RWPE1 (cell line): ENCODE data around the gene DLGAP3.
"Not testable (repeated sequence)": the region's sequence is repeated elsewhere in the genome, so short reads cannot be mapped to it uniquely, and the experiment has no call there.

ENCODE experiments used
- CTCF ChIA-PET: fragments of 350-600 bp; sonication (Branson Sonifier 250); formaldehyde crosslinking; extraction: SDS; loops from one replicate; lab custom pipeline; 2021; lab: Yijun Ruan, JAX
- POLR2A ChIA-PET: fragments of 400-600 bp; formaldehyde crosslinking; extraction: SDS; loops from one replicate; lab custom pipeline; 2020; ENCODE audit warnings: antibody characterized with exemption; ENCODE audit not compliant: low non-redundant PET; lab: Yijun Ruan, JAX
- DNase-seq: peaks from one replicate; pipeline ENCODE4 v3.0.0; 2012; ENCODE audit warnings: low spot score
- H3K27ac ChIP-seq: fragments of 450-650 bp; 2 replicates; pipeline ENCODE4 v1.5.1; 2017
- TF ChIP-seq, protein P1 (sequence below): fragments of 450-650 bp; conservative IDR thresholded peaks from 2 replicates; pipeline ENCODE4 v1.5.1; 2017; ENCODE audit warnings: low read depth, mild to moderate bottlenecking

Gene DLGAP3

DNA sequence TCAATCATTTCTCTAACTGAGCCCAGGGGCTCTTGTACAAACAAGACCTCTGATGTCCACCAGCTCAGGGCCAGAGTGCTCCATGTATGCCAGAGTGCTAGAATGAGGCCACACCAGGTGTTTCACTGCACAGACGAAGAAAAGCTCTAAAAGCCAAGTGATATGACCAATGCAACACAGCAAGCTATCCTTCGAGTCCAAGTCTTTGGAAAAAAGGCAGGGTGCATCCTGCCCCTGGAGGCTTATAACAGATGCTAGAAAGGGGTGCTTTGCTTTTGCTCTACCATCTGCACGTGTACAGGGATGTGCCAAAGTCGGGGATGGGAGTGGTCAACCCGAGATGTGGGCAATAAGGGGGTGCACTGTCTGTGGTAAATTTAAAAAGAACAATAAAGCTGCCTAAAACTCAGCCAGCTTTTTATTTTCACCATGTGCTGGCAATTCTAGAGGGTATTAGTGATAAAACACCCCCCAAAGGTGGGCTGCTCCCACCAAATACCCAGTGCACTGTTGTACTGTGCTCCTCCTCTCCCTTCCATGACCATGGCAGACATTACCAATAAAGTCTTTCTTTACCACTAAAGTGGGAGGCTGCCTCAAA is 102.0 kb downstream of the DLGAP3 start:
- ChIA-PET CTCF (no interaction called here), POLR2A (no interaction called here)
- H3K27ac ChIP-seq: no peak overlapping the region
- DNase-seq: no peak
- TF ChIP-seq, protein P1, sequence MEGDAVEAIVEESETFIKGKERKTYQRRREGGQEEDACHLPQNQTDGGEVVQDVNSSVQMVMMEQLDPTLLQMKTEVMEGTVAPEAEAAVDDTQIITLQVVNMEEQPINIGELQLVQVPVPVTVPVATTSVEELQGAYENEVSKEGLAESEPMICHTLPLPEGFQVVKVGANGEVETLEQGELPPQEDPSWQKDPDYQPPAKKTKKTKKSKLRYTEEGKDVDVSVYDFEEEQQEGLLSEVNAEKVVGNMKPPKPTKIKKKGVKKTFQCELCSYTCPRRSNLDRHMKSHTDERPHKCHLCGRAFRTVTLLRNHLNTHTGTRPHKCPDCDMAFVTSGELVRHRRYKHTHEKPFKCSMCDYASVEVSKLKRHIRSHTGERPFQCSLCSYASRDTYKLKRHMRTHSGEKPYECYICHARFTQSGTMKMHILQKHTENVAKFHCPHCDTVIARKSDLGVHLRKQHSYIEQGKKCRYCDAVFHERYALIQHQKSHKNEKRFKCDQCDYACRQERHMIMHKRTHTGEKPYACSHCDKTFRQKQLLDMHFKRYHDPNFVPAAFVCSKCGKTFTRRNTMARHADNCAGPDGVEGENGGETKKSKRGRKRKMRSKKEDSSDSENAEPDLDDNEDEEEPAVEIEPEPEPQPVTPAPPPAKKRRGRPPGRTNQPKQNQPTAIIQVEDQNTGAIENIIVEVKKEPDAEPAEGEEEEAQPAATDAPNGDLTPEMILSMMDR: no peak

DNA sequence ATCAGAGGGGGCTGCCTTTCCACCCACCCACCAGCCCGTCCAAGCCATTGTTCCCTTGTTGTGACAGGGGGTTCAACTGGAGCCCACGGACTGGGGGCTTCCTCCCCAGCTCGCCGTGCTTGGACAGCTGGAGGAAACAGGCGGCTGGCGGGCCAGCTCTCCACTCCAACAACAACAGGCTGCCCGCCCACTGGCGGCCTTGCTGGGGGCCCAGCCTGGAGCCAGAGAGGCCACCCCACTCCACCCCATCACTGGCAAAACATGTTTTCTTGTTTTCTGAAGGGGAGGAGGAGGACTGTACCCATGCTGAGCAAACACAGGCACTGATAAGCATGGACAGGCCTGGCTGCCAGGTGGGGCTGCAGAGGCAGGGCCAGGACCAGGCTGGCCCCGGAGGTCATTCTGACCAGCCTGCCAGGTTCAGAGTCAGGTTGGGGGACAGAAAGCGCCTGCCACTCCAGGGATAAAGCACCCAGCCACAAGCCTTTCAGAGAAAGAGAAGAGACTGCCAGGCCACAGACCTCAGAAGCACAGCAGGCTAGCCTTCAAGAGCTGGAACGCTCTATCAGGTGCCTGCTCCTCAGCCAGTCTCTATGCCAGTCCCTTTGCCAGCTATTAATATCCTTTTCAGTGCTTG is 103.9 kb downstream of the DLGAP3 start:
- CTCF ChIA-PET: no interaction called here
- TF ChIP-seq, protein P1: no peak
- POLR2A ChIA-PET: no interaction called here
- DNase-seq: no peak
- H3K27ac ChIP-seq: no peak overlapping the region

DNA sequence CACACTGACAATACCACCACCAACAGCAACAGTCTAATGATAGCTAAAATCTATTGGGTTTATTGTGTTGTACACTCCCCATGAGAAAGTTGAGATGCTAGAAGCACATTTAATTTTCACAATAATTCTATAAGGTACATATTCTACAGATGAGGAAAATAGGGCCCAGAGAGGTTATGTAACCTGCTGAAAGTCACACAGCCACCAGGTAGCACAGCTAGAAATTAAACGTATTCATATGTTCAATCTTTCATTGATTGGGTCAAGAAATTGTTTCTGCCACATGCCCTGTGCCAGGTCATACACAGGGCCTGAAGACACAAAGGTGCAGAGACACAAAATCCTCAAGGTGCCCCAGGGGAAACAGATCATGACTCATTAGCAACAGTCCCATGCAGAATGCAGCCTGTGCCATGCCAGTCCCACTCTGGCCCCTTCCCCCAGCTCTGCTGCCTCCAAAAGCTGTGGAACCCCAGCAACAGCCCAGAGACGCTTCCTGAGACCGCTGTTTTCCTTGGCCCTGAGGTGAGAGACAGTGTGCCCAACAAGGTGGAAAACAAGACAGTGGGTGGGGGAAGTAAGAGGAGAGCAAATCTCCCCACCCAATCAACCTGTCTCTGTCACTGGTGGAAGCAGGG is 104.5 kb downstream of the DLGAP3 start:
- H3K27ac ChIP-seq: no peak overlapping the region
- ChIA-PET POLR2A (no interaction called here), CTCF (no interaction called here)
- TF ChIP-seq, protein P1: no peak
- DNase-seq: no peak

DNA sequence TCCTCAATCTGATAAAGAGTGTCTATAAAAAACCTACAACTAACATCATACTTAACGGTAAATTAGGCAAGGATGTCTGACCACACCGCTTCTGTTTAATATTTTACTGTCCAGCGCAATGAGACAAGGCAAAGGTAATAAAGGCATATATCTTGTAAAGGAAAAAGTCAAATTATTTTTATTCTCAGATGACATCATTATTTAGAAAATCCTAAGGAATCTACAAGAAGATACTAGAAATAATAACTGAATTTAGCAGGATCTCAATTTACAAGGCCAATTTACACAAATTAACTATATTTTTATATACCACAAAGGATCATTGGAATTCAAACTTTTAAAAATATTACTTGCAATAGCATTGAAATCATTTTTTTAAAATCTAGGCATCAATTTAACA is 107.2 kb downstream of the DLGAP3 start:
- POLR2A ChIA-PET: no interaction called here
- TF ChIP-seq, protein P1: no peak
- H3K27ac ChIP-seq: no peak overlapping the region
- CTCF ChIA-PET: no interaction called here
- DNase-seq: no peak

DNA sequence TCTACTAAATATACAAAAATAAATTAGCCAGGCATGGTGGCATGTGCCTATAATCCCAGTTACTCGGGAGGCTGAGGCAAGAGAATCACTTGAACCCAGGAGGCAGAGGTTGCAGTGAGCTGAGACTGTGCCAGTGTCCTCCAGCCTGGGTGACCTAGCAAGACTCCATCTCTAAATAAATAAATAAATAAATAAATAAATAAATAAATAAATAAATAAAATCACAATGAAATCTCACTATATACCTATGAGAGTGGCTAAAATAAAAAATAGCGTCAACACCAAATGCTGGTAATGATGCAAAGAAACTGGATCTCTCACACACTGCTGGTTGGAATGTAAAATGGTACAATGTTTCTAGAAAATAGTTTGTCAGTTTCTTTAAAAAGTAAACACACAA is 110.6 kb downstream of the DLGAP3 start:
- CTCF ChIA-PET, DNase-seq, H3K27ac ChIP-seq, POLR2A ChIA-PET: not testable (repeated sequence)

DNA sequence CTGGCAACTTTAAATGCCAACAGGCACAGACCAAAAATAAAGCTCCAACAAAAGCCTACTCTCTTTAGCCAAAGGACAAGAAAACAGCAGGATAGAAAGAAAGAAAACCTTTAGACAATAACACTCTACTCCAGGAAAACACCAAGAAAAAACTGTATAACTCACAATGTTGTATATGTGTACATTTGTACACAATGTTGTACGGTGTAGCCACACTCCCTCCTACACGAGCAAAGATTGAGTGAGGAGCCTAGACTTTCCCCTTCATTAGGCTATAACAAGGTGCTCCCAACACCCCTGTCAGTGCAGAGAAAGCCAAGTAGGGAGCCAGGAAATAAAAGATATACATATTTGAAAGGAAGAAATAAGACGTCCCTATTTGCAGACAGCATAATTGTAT is 112.7 kb downstream of the DLGAP3 start:
- no peak for DNase-seq
- CTCF ChIA-PET: interaction anchor here (0.6 kb wide), 2 partner anchors 58 to 473 kb away, joined by 3 read pairs; no protein-coding TSS in a partner anchor
- no peak overlapping the region for H3K27ac ChIP-seq
- TF ChIP-seq, protein P1: no peak
- POLR2A ChIA-PET: no interaction called here

DNA sequence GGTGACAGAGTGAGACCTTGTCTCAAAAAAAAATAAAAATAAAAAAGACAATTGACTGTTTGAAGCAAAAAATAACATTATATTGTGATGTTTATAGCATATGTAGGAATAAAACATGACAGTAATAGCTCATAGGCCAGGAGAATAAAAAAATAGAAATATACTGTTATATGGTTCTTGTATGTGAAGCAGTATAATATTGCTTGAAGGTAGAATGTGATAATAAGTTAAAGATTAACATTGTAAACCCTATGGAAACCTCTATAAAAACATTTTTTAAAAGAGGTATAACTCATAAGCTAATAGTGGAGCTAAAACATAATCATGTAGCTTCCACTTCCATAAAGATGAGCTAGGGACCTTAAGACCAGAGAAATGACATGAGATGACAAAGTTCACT is 113.1 kb downstream of the DLGAP3 start:
- CTCF ChIA-PET: interaction anchor here (0.6 kb wide), 1 partner anchor 58 kb away, joined by 3 read pairs; no protein-coding TSS in a partner anchor
- POLR2A ChIA-PET: no interaction called here
- no peak overlapping the region for H3K27ac ChIP-seq
- TF ChIP-seq, protein P1: no peak
- no peak for DNase-seq
